Hypothalamus (tissue), 51 donors: ENCODE data around the gene TMEM63A.
"Not testable (repeated sequence)": the region's sequence is repeated elsewhere in the genome, so short reads cannot be mapped to it uniquely, and the experiment has no call there.

Source experiments
- DNase-seq, 51 donors: peaks; one replicate each; lab custom pipeline; 2025; lab: John Stamatoyannopoulos, UW

The TMEM63A gene

GRCh38 chr1:225887554-225888288 lies 5.5 kb upstream of the TMEM63A start:
- not testable (repeated sequence) for DNase-seq

- DNase-seq, result no peak
These were observed 4.8 kb upstream of the TMEM63A start for GRCh38 chr1:225887030-225887314.

DNA sequence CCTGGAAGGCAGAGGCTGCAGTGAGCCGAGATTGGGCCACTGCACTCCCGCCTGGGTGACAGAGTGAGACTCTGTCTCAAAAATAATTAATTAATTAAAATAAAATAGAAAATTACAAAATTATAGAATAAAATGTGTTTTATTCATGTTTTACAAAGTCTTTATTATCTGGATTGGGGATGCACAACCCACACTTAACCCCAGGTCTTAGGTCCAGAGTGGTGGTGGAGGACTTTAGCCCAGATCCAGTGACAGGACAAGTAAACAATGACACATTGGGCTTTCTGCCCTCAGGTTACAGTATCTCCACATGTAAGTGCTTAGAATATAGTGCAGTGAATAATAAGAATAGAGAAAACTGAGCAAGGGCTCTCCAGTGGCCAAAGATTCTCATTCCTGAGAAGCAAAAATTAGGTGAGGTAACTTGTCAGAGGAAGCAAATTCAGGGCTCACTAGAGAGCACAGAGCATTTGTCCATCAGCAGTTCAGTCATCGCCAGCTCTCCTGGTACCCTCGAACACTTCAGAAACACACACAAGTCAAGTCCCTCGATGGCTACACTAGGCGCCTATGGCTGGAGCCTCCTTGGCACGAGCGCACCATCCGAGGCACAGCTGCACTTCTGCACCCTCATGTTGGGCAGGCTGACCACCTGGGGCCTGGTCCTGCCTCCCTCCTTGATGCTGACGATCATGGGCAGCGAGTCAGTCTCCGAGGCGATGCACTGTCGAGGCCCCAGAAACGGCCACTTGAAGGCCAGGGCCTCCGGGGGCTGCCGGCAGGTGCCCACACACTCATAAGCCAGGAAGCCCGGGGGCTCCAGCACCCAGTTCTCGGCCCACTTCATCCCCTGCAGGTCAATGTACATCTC lies 4.2 kb upstream of the TMEM63A start:
- DNase-seq, result no peak

DNA sequence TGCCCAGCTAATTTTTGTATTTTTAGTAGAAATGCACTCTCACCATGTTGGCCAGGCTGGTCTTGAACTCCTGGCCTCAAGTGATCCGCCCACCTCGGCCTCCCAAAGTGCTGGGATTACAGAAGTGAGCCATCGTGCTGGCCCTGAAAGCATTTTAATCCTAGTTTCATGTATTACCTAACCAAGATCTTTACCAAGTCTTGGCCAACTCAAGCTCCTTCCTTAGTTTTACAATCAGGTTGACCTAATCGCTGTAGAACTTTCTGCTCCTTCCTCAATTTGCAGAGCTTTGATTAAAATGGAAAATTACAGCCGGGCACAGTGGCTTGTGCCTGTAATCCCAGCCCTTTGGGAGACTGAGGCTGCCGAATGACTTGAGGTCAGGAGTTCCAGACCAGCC lies 3.2 kb upstream of the TMEM63A start:
- no peak for DNase-seq

DNA sequence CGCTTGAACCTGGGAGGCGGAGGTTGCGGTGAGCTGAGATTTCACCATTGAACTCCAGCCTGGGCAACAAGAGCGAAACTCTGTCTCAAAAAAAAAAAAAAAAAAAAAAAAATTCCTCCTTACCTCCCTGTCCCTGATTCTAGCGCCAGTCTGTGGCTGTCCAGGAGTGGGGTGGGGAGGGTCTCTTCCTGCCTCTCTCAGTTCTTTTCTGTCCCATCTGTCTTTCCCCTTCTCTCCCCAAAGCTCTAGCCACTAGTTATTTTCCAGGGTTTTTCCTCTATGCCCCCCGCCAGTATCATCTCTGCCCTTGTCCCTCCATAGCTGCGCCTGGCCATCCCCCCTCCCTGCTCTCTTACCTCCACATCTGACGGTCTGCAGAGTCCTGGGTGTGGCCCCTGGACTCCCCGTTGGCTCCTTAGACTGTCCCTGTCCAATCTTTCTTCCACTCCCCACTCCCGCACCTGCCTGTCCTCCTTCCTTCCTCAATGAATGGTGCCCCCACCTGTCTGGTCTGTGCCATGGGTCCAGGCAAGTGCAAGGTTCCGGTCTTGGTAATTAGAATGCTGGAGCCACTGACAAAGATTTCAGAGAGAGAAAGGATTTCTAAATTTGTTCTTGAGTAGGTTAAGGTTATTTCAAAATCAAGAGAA lies 1.6 kb upstream of the TMEM63A start:
- no peak for DNase-seq

GRCh38 chr1:225882694-225883615 lies 775 bp upstream of the TMEM63A start:
- peak in 36 of 51 donors; percentile 33 to 75 (median 54) for DNase-seq

- DNase-seq, result peak in 11 of 51 donors; percentile 9 to 44 (median 33)
These were observed 860 bp downstream of the TMEM63A start for GRCh38 chr1:225881081-225881958.

- peak in 2 of 51 donors; percentile 52 to 78 for DNase-seq
These were observed 1.5 kb downstream of the TMEM63A start for GRCh38 chr1:225880636-225881035.

- peak in 45 of 51 donors; percentile 11 to 86 (median 59) for DNase-seq
These were observed 2.0 kb downstream of the TMEM63A start for GRCh38 chr1:225880222-225880588.

DNA sequence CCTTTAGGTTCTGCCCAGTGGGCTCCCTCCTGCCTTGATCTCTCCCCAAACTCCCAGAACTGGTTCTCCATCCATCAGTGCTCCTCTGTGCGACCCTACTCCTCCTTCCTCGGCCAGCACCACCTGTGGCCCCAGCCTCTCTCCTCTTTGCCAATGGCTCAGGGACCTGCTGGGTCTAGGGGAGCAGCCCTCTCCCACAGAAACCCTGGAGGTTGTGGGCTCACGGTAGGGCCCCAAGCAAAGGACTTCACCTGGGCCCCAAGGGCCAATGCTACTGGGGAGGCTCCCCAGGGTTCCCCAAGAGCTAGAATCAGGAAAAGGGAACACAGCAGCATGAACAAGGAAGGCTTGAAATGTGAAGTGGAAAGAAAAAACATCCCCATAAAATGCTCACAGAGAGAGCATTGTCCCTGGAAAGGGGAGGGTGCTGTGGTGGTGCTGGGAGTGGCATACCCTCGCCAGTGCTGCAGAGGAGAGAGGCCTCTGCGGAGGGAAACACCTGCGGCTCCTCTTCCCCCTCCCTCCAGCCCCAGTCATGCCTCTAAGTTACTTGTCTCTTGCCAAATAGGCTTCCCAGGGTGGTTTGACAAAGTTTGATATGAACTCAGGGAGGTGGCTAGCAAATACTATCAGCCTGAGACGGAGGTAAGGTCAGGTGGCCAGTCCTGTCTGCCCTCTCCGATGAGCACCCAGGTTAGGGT lies 2.5 kb downstream of the TMEM63A start:
- peak in 20 of 51 donors; percentile 27 to 86 (median 45) for DNase-seq

DNA sequence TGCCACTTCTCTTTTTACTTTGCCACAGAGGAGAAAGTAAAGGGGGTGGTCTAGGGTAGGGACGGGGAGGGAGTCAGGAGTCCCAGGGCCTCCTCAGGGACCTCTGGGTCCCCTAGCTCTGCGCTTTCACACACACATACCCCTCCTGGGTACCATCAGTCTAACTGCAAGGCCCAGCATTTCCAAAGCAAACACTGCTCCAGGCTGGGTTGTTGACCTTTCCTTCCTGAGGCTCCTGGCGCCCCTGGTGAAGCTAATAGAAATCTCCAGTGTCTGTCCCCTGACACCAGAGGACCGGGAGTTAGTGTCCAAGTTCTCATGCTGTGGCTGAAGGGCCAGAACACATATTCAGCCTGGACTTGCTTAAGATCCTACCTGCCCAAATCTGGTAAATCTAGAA lies 3.9 kb downstream of the TMEM63A start:
- DNase-seq, result peak in 1 of 51 donors; percentile 23

- peak in 48 of 51 donors; percentile 19 to 93 (median 76) for DNase-seq
These were observed 4.6 kb downstream of the TMEM63A start for GRCh38 chr1:225877580-225877979.

DNA sequence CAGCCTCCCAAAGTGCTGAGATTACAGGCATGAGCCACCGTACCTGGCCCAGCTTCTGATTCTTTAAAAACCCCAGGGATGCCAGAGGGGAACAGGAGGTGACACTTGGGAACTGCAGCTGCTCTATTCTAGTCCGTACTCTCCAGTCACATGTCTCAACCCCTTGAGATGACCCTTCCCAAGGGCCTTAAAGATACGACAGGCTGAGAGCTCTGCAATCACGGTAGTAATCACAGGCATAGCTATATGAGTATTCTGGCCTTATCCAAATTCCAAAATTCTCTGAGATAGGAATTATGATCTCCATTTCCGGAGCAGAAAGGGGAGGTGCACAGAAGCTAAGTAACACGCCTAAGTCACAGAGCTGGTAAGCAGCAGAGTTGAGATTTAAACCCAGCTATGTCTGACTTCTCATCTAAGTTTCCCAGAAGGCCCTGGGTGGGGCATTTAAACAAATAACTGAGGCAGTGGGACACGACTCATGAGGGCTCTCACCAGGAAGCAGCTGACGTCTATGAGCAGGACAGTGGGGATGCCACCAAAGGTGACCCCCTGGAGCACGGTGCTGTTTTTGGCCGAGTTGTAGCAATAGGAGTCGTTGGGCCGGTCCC lies 5.2 kb downstream of the TMEM63A start:
- no peak for DNase-seq

DNA sequence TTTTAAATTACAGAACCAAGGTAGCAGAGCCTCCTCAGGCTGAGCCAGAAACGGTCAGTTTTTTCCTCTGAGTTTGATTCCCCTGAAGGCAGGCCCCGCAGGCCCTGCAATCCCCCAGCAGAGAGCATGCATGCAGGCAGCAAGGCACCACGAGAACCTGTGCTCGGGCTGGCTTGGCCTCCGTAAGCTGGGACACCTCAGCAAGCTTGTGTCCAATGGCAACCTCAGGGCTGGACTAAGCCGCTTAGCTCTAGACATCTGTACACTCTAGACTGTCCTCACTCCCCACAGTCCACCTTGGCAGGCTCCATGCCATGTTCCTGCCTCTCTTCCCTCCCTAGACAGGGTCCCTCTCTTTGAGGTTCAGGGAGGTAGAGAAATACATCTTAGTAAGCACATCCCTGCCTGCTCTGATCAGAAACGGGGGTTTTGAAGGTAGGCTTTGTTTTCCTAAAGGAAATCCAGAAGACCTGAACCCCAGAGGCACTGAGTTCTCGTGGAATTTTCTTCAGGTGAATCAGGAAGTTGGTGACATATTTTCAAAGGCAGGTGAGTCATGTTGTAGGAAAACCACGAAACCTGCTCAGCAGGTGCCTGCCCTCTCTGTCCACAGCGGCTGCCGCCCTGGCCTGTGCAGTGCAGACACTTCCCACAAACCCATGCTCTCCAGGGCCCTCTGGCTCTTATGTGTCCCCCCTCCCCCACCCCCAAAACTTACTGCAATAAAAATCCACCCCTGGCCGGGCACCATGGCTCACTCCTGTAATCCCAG lies 7.0 kb downstream of the TMEM63A start:
- DNase-seq, result no peak

DNA sequence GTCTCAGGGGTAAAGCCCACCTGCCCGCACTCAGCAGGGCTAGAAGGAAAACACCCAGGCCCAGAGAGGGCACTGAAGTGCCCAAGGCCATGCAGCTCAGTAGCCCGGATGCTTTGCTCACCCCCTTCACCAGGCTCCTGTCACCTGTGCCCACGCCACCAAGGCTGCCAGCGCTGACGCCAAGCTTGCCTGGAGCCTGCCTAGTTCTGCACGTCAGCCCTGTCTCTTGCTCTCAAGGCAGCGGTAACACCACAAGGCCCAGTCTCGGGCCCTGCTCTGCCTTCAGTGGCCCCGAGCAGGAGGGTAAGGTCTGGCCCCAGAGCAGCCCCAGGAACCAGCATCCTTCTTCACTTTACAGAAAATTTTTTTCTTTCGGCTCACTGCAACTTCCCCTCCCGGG lies 7.7 kb downstream of the TMEM63A start:
- no peak for DNase-seq

GRCh38 chr1:225873281-225873850 lies 8.8 kb downstream of the TMEM63A start:
- DNase-seq, result no peak

- DNase-seq, result no peak
These were observed 10.1 kb downstream of the TMEM63A start for GRCh38 chr1:225872075-225872430.
